Measurements from ENCODE around the gene CNTNAP2.

DNA sequence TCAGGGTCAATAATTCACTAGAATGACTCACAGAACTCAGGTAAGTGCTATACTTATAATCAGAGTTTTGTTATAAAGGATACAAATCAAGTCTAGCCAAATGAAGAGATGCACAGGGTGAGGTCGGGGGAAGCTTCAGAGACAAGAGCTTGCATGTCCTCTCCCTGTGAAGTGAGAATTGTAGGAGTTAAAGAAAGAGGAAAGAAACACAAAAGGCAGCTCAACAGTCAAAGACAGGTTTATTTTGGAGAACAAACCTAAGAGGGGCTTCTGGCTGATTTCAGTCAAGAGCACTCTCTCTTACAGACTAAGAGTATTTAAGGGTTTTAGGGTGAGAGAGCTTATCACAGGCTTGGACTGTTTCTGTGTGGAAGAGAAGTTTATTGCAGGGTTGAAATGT is 1873.5 kb downstream of the CNTNAP2 start:
- TF ChIP-seq, protein P1, sequence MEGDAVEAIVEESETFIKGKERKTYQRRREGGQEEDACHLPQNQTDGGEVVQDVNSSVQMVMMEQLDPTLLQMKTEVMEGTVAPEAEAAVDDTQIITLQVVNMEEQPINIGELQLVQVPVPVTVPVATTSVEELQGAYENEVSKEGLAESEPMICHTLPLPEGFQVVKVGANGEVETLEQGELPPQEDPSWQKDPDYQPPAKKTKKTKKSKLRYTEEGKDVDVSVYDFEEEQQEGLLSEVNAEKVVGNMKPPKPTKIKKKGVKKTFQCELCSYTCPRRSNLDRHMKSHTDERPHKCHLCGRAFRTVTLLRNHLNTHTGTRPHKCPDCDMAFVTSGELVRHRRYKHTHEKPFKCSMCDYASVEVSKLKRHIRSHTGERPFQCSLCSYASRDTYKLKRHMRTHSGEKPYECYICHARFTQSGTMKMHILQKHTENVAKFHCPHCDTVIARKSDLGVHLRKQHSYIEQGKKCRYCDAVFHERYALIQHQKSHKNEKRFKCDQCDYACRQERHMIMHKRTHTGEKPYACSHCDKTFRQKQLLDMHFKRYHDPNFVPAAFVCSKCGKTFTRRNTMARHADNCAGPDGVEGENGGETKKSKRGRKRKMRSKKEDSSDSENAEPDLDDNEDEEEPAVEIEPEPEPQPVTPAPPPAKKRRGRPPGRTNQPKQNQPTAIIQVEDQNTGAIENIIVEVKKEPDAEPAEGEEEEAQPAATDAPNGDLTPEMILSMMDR (IDR thresholded peaks at IDR 0.05; ENCODE audit: borderline replicate concordance, extremely low read depth, low read length, poor library complexity, severe bottlenecking) = no peak
- TF ChIP-seq EZH2 (IDR thresholded peaks at IDR 0.05; ENCODE audit: borderline replicate concordance, low read depth, low read length, severe bottlenecking) = no peak
